Neural cell (in vitro differentiated cells): ENCODE data around the gene RASEF.
"Not testable (repeated sequence)": the region's sequence is repeated elsewhere in the genome, so short reads cannot be mapped to it uniquely, and the experiment has no call there.

Experiments
- EP300 ChIP-seq: fragments of 450-650 bp; conservative IDR thresholded peaks from 2 replicates; pipeline ENCODE4 v1.6.1; 2014; ENCODE audit warnings: antibody characterized with exemption, mild to moderate bottlenecking, moderate library complexity; ENCODE audit not compliant: poor library complexity, severe bottlenecking
- EZH2 ChIP-seq: fragments of 200-600, 300-800 bp; shearing (Covaris generic), sonication (generic); IDR thresholded peaks from 2 replicates; pipeline ENCODE4 v1.6.1; 2014; ENCODE audit warnings: antibody characterized with exemption, low read length, borderline replicate concordance, mild to moderate bottlenecking; ENCODE audit not compliant: insufficient read depth, poor library complexity, severe bottlenecking
- MXI1 ChIP-seq: fragments of 450-650 bp; conservative IDR thresholded peaks from 2 replicates; pipeline ENCODE4 v1.6.1; 2014; ENCODE audit warnings: antibody characterized with exemption, mild to moderate bottlenecking; ENCODE audit not compliant: poor library complexity, severe bottlenecking
- POLR2AphosphoS5 ChIP-seq: IDR thresholded peaks from 2 replicates; pipeline ENCODE4 v1.6.1; 2012
- RAD21 ChIP-seq: fragments of 450-650 bp; conservative IDR thresholded peaks from 2 replicates; pipeline ENCODE4 v1.6.1; 2014; ENCODE audit warnings: antibody characterized with exemption, mild to moderate bottlenecking, moderate library complexity
- REST ChIP-seq: IDR thresholded peaks from 2 replicates; pipeline ENCODE4 v1.6.1; 2012; ENCODE audit warnings: borderline replicate concordance
- SMC3 ChIP-seq: fragments of 450-650 bp; conservative IDR thresholded peaks from 2 replicates; pipeline ENCODE4 v1.6.1; 2014; ENCODE audit warnings: antibody characterized with exemption, mild to moderate bottlenecking, moderate library complexity; ENCODE audit not compliant: poor library complexity
- TAF1 ChIP-seq: IDR thresholded peaks from 2 replicates; pipeline ENCODE4 v1.6.1; 2012; ENCODE audit warnings: low read depth
- TF ChIP-seq, protein P1 (sequence below): fragments of 450-650 bp; IDR thresholded peaks from 2 replicates; pipeline ENCODE4 v1.5.1; 2014; ENCODE audit warnings: antibody characterized with exemption, mild to moderate bottlenecking, moderate library complexity; ENCODE audit not compliant: poor library complexity, severe bottlenecking

DNA sequence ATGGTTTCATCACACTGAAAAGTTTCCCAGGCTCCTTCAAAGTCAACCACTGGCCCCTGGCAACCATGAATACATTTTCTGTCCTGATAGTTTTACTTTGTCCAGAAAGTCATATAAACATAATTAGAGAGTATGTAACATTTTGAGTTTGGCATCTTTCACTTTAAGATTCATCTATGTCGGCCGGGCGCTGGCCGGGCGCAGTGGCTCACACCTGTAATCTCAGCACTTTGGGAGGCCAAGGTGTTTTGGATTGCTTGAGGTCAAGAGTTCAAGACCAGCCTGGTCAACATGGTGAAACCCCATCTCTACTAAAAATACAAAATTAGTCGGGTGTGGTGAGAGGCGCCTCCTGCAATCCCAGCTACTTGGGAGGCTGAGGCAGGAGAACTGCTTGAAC is 126.4 kb downstream of the RASEF start:
- TF ChIP-seq, protein P1, sequence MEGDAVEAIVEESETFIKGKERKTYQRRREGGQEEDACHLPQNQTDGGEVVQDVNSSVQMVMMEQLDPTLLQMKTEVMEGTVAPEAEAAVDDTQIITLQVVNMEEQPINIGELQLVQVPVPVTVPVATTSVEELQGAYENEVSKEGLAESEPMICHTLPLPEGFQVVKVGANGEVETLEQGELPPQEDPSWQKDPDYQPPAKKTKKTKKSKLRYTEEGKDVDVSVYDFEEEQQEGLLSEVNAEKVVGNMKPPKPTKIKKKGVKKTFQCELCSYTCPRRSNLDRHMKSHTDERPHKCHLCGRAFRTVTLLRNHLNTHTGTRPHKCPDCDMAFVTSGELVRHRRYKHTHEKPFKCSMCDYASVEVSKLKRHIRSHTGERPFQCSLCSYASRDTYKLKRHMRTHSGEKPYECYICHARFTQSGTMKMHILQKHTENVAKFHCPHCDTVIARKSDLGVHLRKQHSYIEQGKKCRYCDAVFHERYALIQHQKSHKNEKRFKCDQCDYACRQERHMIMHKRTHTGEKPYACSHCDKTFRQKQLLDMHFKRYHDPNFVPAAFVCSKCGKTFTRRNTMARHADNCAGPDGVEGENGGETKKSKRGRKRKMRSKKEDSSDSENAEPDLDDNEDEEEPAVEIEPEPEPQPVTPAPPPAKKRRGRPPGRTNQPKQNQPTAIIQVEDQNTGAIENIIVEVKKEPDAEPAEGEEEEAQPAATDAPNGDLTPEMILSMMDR = not testable (repeated sequence)
- TF ChIP-seq SMC3, EZH2, POLR2AphosphoS5, RAD21, EP300, TAF1, REST, MXI1: not testable (repeated sequence)
